ENCODE data around the gene HM13. TPM values are rescaled to one million over a fixed set of nuclear protein-coding genes. Genes with fewer than 3 reads are reported as not detected.
"Not testable (repeated sequence)": the region's sequence is repeated elsewhere in the genome, so short reads cannot be mapped to it uniquely, and the experiment has no call there.

The HM13 gene
- total RNA-seq, 2 experiments from 2014 or later, result 162 to 165 TPM

- CTCF ChIA-PET, result interaction anchor here (1.2 to 14.6 kb wide), 8 partner anchors 8 to 62 kb away, joined by 3 to 523 read pairs (median 7); a partner anchor contains a TSS
- Mint-ChIP-seq H3K9me3 (no peaks in the 10 kb centered on the region), H3K4me3 (peak overlapping the region; percentile 88), H3K36me3 (ENCODE audit: low read depth) (no peaks in the 10 kb centered on the region), H3K27ac (peak overlapping the region; percentile 29), H3K4me1 (peaks cover 33% of the 10 kb centered on the region), H3K27me3 (peaks cover 52% of the 10 kb centered on the region)
- no peak for DNase-seq
- POLR2A ChIA-PET, result interaction anchor here (0.8 to 3.9 kb wide), 7 partner anchors 8 to 88 kb away, joined by 3 to 65 read pairs (median 9); no protein-coding TSS in a partner anchor
Observed at GRCh38 chr20:31604567-31605030, 90.4 kb downstream of the HM13 start.

DNA sequence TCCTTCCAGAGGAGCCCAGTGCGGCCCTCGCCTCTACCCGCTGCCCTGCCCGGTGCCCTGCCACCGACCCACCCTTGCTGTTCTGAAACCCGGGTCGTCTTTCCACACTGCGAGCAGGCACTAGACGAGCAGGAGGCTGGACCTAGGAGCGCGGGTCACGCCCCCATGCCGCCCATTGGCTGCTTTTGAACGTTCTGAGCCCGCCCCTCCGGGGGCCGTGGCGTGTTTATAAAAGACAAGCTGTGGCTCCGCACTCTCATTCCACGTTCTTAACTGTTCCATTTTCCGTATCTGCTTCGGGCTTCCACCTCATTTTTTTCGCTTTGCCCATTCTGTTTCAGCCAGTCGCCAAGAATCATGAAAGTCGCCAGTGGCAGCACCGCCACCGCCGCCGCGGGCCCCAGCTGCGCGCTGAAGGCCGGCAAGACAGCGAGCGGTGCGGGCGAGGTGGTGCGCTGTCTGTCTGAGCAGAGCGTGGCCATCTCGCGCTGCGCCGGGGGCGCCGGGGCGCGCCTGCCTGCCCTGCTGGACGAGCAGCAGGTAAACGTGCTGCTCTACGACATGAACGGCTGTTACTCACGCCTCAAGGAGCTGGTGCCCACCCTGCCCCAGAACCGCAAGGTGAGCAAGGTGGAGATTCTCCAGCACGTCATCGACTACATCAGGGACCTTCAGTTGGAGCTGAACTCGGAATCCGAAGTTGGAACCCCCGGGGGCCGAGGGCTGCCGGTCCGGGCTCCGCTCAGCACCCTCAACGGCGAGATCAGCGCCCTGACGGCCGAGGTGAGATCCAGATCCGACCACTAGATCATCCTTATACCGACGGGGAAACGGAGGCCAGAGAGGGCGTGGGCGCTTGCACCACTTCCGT, 91.0 kb downstream of the HM13 start, which contains the start of gene ID1:
TSS of gene ID1 (plus strand) at position 259 of the 871 bp plus-strand sequence. CDS start at position 358, 99 bp downstream.
- DNase-seq, result peak; percentile 91
- peaks cover 33% of the 10 kb centered on the region for H3K4me1 Mint-ChIP-seq
- H3K36me3 Mint-ChIP-seq (ENCODE audit: low read depth), result no peaks in the 10 kb centered on the region
- H3K9me3 Mint-ChIP-seq, result no peaks in the 10 kb centered on the region
- peaks cover 52% of the 10 kb centered on the region for H3K27me3 Mint-ChIP-seq
- H3K27ac Mint-ChIP-seq, result peak within 1 kb of the TSS; percentile 29
- H3K4me3 Mint-ChIP-seq, result peak within 1 kb of the TSS; percentile 88
- ChIA-PET CTCF (interaction anchor here (0.9 to 14.6 kb wide), 9 partner anchors 7 to 118 kb away, joined by 3 to 523 read pairs (median 6); a partner anchor contains a TSS), POLR2A (interaction anchor here (0.6 to 3.9 kb wide), 9 partner anchors 7 to 89 kb away, joined by 3 to 65 read pairs (median 6); no protein-coding TSS in a partner anchor)

- DNase-seq, result peak; percentile 18
- H3K27ac Mint-ChIP-seq, result no peak overlapping the region
- no peaks in the 10 kb centered on the region for H3K9me3 Mint-ChIP-seq
- H3K27me3 Mint-ChIP-seq, result peaks cover 54% of the 10 kb centered on the region
- H3K4me1 Mint-ChIP-seq, result peaks cover 36% of the 10 kb centered on the region
- CTCF ChIA-PET, result interaction anchor here (0.9 to 14.6 kb wide), 5 partner anchors 28 to 118 kb away, joined by 4 to 523 read pairs (median 8); a partner anchor contains a TSS
- no peaks in the 10 kb centered on the region for H3K36me3 Mint-ChIP-seq (ENCODE audit: low read depth)
- POLR2A ChIA-PET, result interaction anchor here (0.9 to 3.9 kb wide), 7 partner anchors 19 to 59 kb away, joined by 3 to 65 read pairs (median 9); no protein-coding TSS in a partner anchor
- H3K4me3 Mint-ChIP-seq, result peak overlapping the region; percentile 88
Observed at GRCh38 chr20:31605902-31606803, 91.9 kb downstream of the HM13 start.

- no peak for DNase-seq
- Mint-ChIP-seq H3K9me3 (no peaks in the 10 kb centered on the region), H3K27me3 (peaks cover 54% of the 10 kb centered on the region), H3K4me3 (peak overlapping the region; percentile 88), H3K36me3 (ENCODE audit: low read depth) (no peaks in the 10 kb centered on the region), H3K27ac (no peak overlapping the region), H3K4me1 (peaks cover 39% of the 10 kb centered on the region)
- ChIA-PET CTCF (interaction anchor here (13.3 to 14.6 kb wide), 2 partner anchors 36 to 52 kb away, joined by 430 to 523 read pairs; a partner anchor contains a TSS), POLR2A (interaction anchor here (0.8 to 1.7 kb wide), 2 partner anchors 34 to 117 kb away, joined by 3 to 10 read pairs; no protein-coding TSS in a partner anchor)
Observed at GRCh38 chr20:31606804-31607639, 92.8 kb downstream of the HM13 start.

GRCh38 chr20:31607640-31608250, 93.5 kb downstream of the HM13 start:
- no peak overlapping the region for H3K4me3 Mint-ChIP-seq
- POLR2A ChIA-PET, result interaction anchor here (0.8 to 1.7 kb wide), 2 partner anchors 35 to 116 kb away, joined by 3 to 10 read pairs; no protein-coding TSS in a partner anchor
- H3K27ac Mint-ChIP-seq, result no peak overlapping the region
- no peaks in the 10 kb centered on the region for H3K9me3 Mint-ChIP-seq
- DNase-seq, result no peak
- H3K36me3 Mint-ChIP-seq (ENCODE audit: low read depth), result no peaks in the 10 kb centered on the region
- peaks cover 35% of the 10 kb centered on the region for H3K4me1 Mint-ChIP-seq
- CTCF ChIA-PET, result interaction anchor here (13.3 to 14.6 kb wide), 2 partner anchors 37 to 53 kb away, joined by 430 to 523 read pairs; a partner anchor contains a TSS
- peaks cover 50% of the 10 kb centered on the region for H3K27me3 Mint-ChIP-seq

DNA sequence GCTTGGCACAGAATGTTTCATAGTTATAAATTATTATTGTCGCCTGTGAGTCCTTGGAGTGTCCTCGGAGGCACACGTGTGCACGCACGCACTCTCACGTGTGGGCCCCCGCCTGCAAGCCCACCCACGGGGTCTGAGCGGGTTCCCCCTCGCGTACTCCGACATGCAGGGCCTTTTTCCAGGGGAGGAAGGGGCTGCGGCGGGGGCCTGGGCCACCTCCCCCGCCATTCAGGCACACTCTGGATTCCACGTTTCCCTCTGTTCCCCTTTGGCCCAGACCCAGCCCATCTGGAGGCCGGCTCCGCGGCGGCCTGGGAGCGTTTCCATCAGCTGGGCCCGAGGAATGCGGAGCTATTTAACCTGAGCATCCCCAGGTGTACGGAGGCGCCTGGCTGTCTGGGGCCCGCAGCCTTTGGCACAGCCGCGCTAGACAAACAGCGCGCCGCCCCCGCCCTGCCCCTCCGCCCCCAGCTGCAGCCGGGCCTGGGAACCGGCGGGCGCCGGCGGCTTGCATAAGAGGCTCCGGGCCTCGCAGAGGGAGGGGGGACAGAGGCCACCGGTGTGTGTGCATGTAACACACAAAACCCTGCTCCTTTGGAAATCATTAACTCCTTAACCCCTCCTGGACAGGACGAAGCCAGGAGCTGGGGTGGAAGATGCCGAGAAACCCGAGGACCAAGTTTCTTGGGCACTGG, 94.2 kb downstream of the HM13 start:
- peaks cover 50% of the 10 kb centered on the region for H3K27me3 Mint-ChIP-seq
- no peak overlapping the region for H3K27ac Mint-ChIP-seq
- ChIA-PET CTCF (interaction anchor here (13.3 to 14.6 kb wide), 2 partner anchors 38 to 53 kb away, joined by 430 to 523 read pairs; a partner anchor contains a TSS), POLR2A (interaction anchor here (1.3 kb wide), 1 partner anchor 36 kb away, joined by 3 read pairs; no protein-coding TSS in a partner anchor)
- H3K36me3 Mint-ChIP-seq (ENCODE audit: low read depth), result no peaks in the 10 kb centered on the region
- peaks cover 33% of the 10 kb centered on the region for H3K4me1 Mint-ChIP-seq
- DNase-seq, result no peak
- H3K4me3 Mint-ChIP-seq, result no peak overlapping the region
- no peaks in the 10 kb centered on the region for H3K9me3 Mint-ChIP-seq

- DNase-seq; H3K9me3 Mint-ChIP-seq; H3K36me3 Mint-ChIP-seq (ENCODE audit: low read depth); H3K4me3 Mint-ChIP-seq; H3K27ac Mint-ChIP-seq: not testable (repeated sequence)
- ChIA-PET CTCF (interaction anchor here (0.6 to 14.6 kb wide), 40 partner anchors 9 to 181 kb away, joined by 3 to 523 read pairs (median 6); partner anchors contain the start of genes BCL2L1, DEFB123, HM13 and ID1), POLR2A (interaction anchor here (1.0 to 3.0 kb wide), 10 partner anchors 9 to 127 kb away, joined by 3 to 43 read pairs (median 6); partner anchors contain the start of gene TPX2)
- peaks cover 24% of the 10 kb centered on the region for H3K27me3 Mint-ChIP-seq
- H3K4me1 Mint-ChIP-seq, result peaks cover 10% of the 10 kb centered on the region
Observed at GRCh38 chr20:31612271-31612640, 98.0 kb downstream of the HM13 start.

DNA sequence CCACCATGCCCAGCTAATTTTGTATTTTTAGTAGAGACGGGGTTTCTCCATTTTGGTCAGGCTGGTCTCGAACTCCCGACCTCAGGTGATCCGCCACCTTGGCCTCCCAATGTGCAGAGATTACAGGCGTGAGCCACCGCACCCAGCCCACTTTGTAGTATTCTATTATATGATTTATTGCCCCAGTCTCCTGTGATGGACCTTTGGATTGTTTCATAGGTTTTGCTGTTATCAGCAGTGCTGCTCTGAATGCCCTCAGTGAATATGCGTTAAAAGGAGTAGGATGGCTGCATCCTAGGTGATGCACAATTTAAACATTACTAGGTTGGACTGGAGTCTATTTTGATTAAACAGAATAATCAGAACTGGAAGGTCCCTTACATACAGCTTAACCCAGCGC, 101.2 kb downstream of the HM13 start:
- H3K27me3 Mint-ChIP-seq, result peaks cover 16% of the 10 kb centered on the region
- no peak overlapping the region for H3K4me3 Mint-ChIP-seq
- H3K36me3 Mint-ChIP-seq (ENCODE audit: low read depth), result no peaks in the 10 kb centered on the region
- ChIA-PET CTCF (interaction anchor here (13.3 to 14.6 kb wide), 2 partner anchors 45 to 60 kb away, joined by 430 to 523 read pairs; a partner anchor contains a TSS), POLR2A (no interaction called here)
- no peak for DNase-seq
- no peak overlapping the region for H3K27ac Mint-ChIP-seq
- H3K9me3 Mint-ChIP-seq, result no peaks in the 10 kb centered on the region
- H3K4me1 Mint-ChIP-seq, result peaks cover 12% of the 10 kb centered on the region

DNA sequence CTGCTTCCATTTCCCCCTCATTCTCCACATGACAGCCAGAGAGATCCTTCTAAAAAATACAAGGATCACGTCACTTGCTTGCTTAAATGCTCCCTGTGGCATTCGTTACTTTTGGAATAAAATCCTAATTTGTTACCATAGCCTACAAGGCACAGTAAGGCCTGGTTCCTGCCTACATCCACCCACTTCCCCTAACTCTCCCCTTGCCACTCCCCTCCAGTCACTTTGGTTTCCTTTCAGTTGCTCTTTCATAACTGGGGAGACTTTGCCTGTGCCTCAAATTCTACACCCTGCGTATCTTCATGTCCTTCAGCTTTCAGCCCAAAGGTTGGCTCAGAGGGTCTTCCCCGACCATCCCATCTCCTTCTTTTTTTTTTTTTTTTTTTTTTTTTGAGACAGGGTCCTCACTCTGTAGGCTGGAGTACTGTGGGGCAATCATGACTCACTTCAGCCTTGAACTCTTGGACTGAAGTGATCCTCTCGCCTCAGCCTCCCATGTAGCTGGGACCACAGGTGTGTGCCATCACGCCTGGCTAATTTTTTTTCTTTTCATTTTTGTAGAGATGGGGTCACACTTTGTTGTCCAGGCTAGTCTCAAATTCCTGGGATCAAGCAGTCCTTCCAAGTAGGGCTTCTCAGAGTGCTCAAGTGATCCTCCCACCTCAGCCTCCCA, 103.3 kb downstream of the HM13 start:
- H3K27me3 Mint-ChIP-seq, result peaks cover 15% of the 10 kb centered on the region
- no peaks in the 10 kb centered on the region for H3K36me3 Mint-ChIP-seq (ENCODE audit: low read depth)
- ChIA-PET CTCF (interaction anchor here (1.0 to 1.6 kb wide), 2 partner anchors 48 to 106 kb away, joined by 4 to 10 read pairs; no protein-coding TSS in a partner anchor), POLR2A (no interaction called here)
- H3K9me3 Mint-ChIP-seq, result no peaks in the 10 kb centered on the region
- H3K27ac Mint-ChIP-seq, result no peak overlapping the region
- no peak overlapping the region for H3K4me3 Mint-ChIP-seq
- DNase-seq, result no peak
- H3K4me1 Mint-ChIP-seq, result peaks cover 8% of the 10 kb centered on the region
